Hepatocyte (in vitro differentiated cells): ENCODE results near the gene TTC34. TPM values are rescaled to one million over a fixed set of nuclear protein-coding genes. Genes with fewer than 3 reads are reported as not detected.

Source experiments
- DNase-seq: peaks from one replicate; pipeline ENCODE4 v3.0.0-alpha.2; 2016; ENCODE audit warnings: low spot score
- H2AFZ ChIP-seq: fragments of 200-600 bp; sonication (generic); 2 replicates; pipeline ENCODE4 v1.6.0; 2016; ENCODE audit warnings: antibody characterized with exemption, mild to moderate bottlenecking
- H3K27ac ChIP-seq: fragments of 200-600 bp; sonication (generic); 2 replicates; pipeline ENCODE4 v1.5.1; 2016; ENCODE audit warnings: mild to moderate bottlenecking
- H3K27me3 ChIP-seq: fragments of 200-600 bp; sonication (generic); 2 replicates; pipeline ENCODE4 v1.6.1; 2016
- H3K36me3 ChIP-seq: fragments of 200-600 bp; sonication (generic); replicated peaks from 2 replicates; pipeline ENCODE4 v1.5.1; 2016; ENCODE audit warnings: low read depth; ENCODE audit not compliant: insufficient read depth
- H3K4me1 ChIP-seq: fragments of 200-600 bp; sonication (generic); 2 replicates; pipeline ENCODE4 v1.5.1; 2016; ENCODE audit warnings: mild to moderate bottlenecking, moderate library complexity; ENCODE audit not compliant: insufficient read depth
- H3K4me2 ChIP-seq: fragments of 200-600 bp; sonication (generic); 2 replicates; pipeline ENCODE4 v1.6.0; 2016
- H3K4me3 ChIP-seq: fragments of 200-600 bp; sonication (generic); 2 replicates; pipeline ENCODE4 v1.5.1; 2016; ENCODE audit warnings: mild to moderate bottlenecking
- H3K79me2 ChIP-seq: fragments of 200-600 bp; sonication (generic); 2 replicates; pipeline ENCODE4 v1.6.0; 2017; ENCODE audit warnings: mild to moderate bottlenecking
- H3K9me2 ChIP-seq: fragments of 200-600 bp; sonication (generic); replicated peaks from 2 replicates; pipeline ENCODE4 v1.6.0; 2017; ENCODE audit warnings: mild to moderate bottlenecking; ENCODE audit not compliant: insufficient read depth
- H3K9me3 ChIP-seq: fragments of 200-600 bp; sonication (generic); 2 replicates; pipeline ENCODE4 v1.5.1; 2016; ENCODE audit warnings: low read depth, mild to moderate bottlenecking
- H4K20me1 ChIP-seq: fragments of 200-600 bp; sonication (generic); 2 replicates; pipeline ENCODE4 v1.6.0; 2016; ENCODE audit warnings: mild to moderate bottlenecking; ENCODE audit not compliant: insufficient read depth, poor library complexity, severe bottlenecking
- EZH2 ChIP-seq: fragments of 200-600 bp; sonication (generic); IDR thresholded peaks from 2 replicates; pipeline ENCODE4 v1.6.1; 2016; ENCODE audit warnings: antibody characterized with exemption, mild to moderate bottlenecking, borderline replicate concordance
- EZH2phosphoT487 ChIP-seq: fragments of 200-600 bp; sonication (generic); IDR thresholded peaks from one replicate; pipeline ENCODE4 v1.6.1; 2018; ENCODE audit warnings: antibody characterized with exemption, mild to moderate bottlenecking, low read depth, moderate library complexity; ENCODE audit not compliant: unreplicated experiment, severe bottlenecking
- WGBS: methylation state at CpG from one replicate; pipeline ENCODE4 v1.1.6; 2016; ENCODE audit warnings: low lambda C conversion rate; ENCODE audit errors: missing lambda C conversion rate; 5-methylcytosine and 5-hydroxymethylcytosine counted together
- polyA plus RNA-seq: library from polyadenylated mRNA; unstranded; fragments of >200 nt; fragmentation: Nextera tagmentation; extraction: Ambion mirVana; gene quantifications from 2 replicates; pipeline ENCODE4 v1.2.1, GENCODE V29; 2016
- total RNA-seq: library from RNA; depleted of rRNA; stranded (reverse); fragments of >200 nt; gene quantifications from 2 replicates; pipeline ENCODE4 v1.2.3, GENCODE V29; 2014
- TF ChIP-seq, protein P1 (sequence below): fragments of 200-600 bp; sonication (generic); IDR thresholded peaks from 2 replicates; pipeline ENCODE4 v1.5.1; 2016; ENCODE audit warnings: antibody characterized with exemption, mild to moderate bottlenecking; ENCODE audit not compliant: poor library complexity

The TTC34 gene
- total and polyA plus RNA-seq, 2 experiments from 2014 or later = 0.13 to 0.33 TPM

GRCh38 chr1:2835650-2836159, 34.2 kb upstream of the TTC34 start:
- no peak overlapping the region for H2AFZ ChIP-seq
- H3K9me3 ChIP-seq = no peaks in the 10 kb centered on the region
- H3K79me2 ChIP-seq = no peaks in the 10 kb centered on the region
- H3K4me2 ChIP-seq = no peak overlapping the region
- H3K36me3 ChIP-seq = no peaks in the 10 kb centered on the region
- no peak overlapping the region for H3K27ac ChIP-seq
- no peak overlapping the region for H3K4me3 ChIP-seq
- no peak for DNase-seq
- 78% methylated on average over 7 of the region's 10 CpGs for WGBS
- TF ChIP-seq EZH2 = no peak
- TF ChIP-seq, protein P1, sequence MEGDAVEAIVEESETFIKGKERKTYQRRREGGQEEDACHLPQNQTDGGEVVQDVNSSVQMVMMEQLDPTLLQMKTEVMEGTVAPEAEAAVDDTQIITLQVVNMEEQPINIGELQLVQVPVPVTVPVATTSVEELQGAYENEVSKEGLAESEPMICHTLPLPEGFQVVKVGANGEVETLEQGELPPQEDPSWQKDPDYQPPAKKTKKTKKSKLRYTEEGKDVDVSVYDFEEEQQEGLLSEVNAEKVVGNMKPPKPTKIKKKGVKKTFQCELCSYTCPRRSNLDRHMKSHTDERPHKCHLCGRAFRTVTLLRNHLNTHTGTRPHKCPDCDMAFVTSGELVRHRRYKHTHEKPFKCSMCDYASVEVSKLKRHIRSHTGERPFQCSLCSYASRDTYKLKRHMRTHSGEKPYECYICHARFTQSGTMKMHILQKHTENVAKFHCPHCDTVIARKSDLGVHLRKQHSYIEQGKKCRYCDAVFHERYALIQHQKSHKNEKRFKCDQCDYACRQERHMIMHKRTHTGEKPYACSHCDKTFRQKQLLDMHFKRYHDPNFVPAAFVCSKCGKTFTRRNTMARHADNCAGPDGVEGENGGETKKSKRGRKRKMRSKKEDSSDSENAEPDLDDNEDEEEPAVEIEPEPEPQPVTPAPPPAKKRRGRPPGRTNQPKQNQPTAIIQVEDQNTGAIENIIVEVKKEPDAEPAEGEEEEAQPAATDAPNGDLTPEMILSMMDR = no peak
- TF ChIP-seq EZH2phosphoT487 = no peak
- no peaks in the 10 kb centered on the region for H3K4me1 ChIP-seq
- H4K20me1 ChIP-seq = no peaks in the 10 kb centered on the region
- H3K9me2 ChIP-seq = no peaks in the 10 kb centered on the region
- no peaks in the 10 kb centered on the region for H3K27me3 ChIP-seq

- Histone ChIP-seq H3K27ac (no peak overlapping the region), H3K9me3 (no peaks in the 10 kb centered on the region), H3K4me2 (no peak overlapping the region), H3K4me3 (no peak overlapping the region), H3K36me3 (no peaks in the 10 kb centered on the region), H3K27me3 (no peaks in the 10 kb centered on the region), H3K4me1 (no peaks in the 10 kb centered on the region), H2AFZ (no peak overlapping the region), H3K9me2 (no peaks in the 10 kb centered on the region), H4K20me1 (no peaks in the 10 kb centered on the region), H3K79me2 (no peaks in the 10 kb centered on the region)
- DNase-seq = no peak
- 89% methylated on average over 26 of the region's 27 CpGs for WGBS
- TF ChIP-seq EZH2 = no peak
- TF ChIP-seq, protein P1 = no peak
These were observed 33.5 kb upstream of the TTC34 start for GRCh38 chr1:2834741-2835564.

GRCh38 chr1:2834146-2834475, 32.6 kb upstream of the TTC34 start:
- H3K4me3 ChIP-seq = no peak overlapping the region
- no peak overlapping the region for H3K4me2 ChIP-seq
- no peak for DNase-seq
- 87% methylated on average over 15 of the region's 15 CpGs for WGBS
- no peaks in the 10 kb centered on the region for H3K79me2 ChIP-seq
- no peaks in the 10 kb centered on the region for H3K9me3 ChIP-seq
- no peaks in the 10 kb centered on the region for H3K36me3 ChIP-seq
- H3K4me1 ChIP-seq = no peaks in the 10 kb centered on the region
- no peak overlapping the region for H3K27ac ChIP-seq
- TF ChIP-seq EZH2 (no peak), EZH2phosphoT487 (no peak)
- TF ChIP-seq, protein P1 = no peak
- no peak overlapping the region for H2AFZ ChIP-seq
- H4K20me1 ChIP-seq = no peaks in the 10 kb centered on the region
- no peaks in the 10 kb centered on the region for H3K27me3 ChIP-seq
- no peaks in the 10 kb centered on the region for H3K9me2 ChIP-seq
